DOHH2 (cell line): ENCODE data around the gene CDH5.

Source experiments
- H3F3A ChIP-seq: fragments of 200-600 bp; sonication (generic), shearing (Covaris generic); 2 replicates; pipeline ENCODE4 v1.6.0; 2016; ENCODE audit warnings: antibody characterized with exemption, mild to moderate bottlenecking; ENCODE audit not compliant: control insufficient read depth, insufficient read depth
- H3K27ac ChIP-seq: fragments of 200-600 bp; sonication (generic); 2 replicates; pipeline ENCODE4 v1.5.1; 2014; ENCODE audit warnings: low read depth, mild to moderate bottlenecking, low read length, moderate library complexity
- H3K27me3 ChIP-seq: fragments of 200-600 bp; sonication (generic); 2 replicates; pipeline ENCODE4 v1.6.1; 2014; ENCODE audit warnings: mild to moderate bottlenecking, low read length, mixed read lengths; ENCODE audit not compliant: control insufficient read depth
- H3K36me3 ChIP-seq: fragments of 200-600 bp; sonication (generic); 2 replicates; pipeline ENCODE4 v1.6.1; 2014; ENCODE audit warnings: mild to moderate bottlenecking, low read length, moderate library complexity, mixed read lengths; ENCODE audit not compliant: control insufficient read depth
- H3K4me1 ChIP-seq: fragments of 200-600 bp; sonication (generic); 2 replicates; pipeline ENCODE4 v1.6.1; 2014; ENCODE audit warnings: mild to moderate bottlenecking, low read length, mixed read lengths; ENCODE audit not compliant: control insufficient read depth
- H3K4me2 ChIP-seq: fragments of 200-600 bp; sonication (generic); 2 replicates; pipeline ENCODE4 v1.6.0; 2014; ENCODE audit warnings: mild to moderate bottlenecking, low read length, moderate library complexity
- H3K4me3 ChIP-seq: fragments of 200-600 bp; sonication (generic); 2 replicates; pipeline ENCODE4 v1.5.1; 2014; ENCODE audit warnings: mild to moderate bottlenecking, low read length, mixed read lengths
- H3K79me2 ChIP-seq: fragments of 200-600 bp; sonication (generic); 2 replicates; pipeline ENCODE4 v1.6.1; 2014; ENCODE audit warnings: mild to moderate bottlenecking, low read length, mixed read lengths; ENCODE audit not compliant: control insufficient read depth
- H3K9me2 ChIP-seq: fragments of 200-600 bp; sonication (generic); replicated peaks from 2 replicates; pipeline ENCODE4 v1.6.1; 2014; ENCODE audit warnings: mild to moderate bottlenecking, low read length, mixed read lengths; ENCODE audit not compliant: control insufficient read depth
- H3K9me3 ChIP-seq: fragments of 200-600 bp; sonication (generic); 2 replicates; pipeline ENCODE4 v1.6.1; 2014; ENCODE audit warnings: antibody characterized with exemption, low read length, mixed read lengths; ENCODE audit not compliant: control insufficient read depth, insufficient read depth
- H4K20me1 ChIP-seq: fragments of 200-600 bp; sonication (generic); 2 replicates; pipeline ENCODE4 v1.6.0; 2014; ENCODE audit warnings: low read depth, mild to moderate bottlenecking, antibody characterized with exemption, low read length, moderate library complexity; ENCODE audit not compliant: control insufficient read depth, insufficient read depth
- EZH2phosphoT487 ChIP-seq: fragments of 200-600 bp; sonication (generic); IDR thresholded peaks from 2 replicates; pipeline ENCODE4 v1.6.1; 2017; ENCODE audit warnings: borderline replicate concordance, mild to moderate bottlenecking, antibody characterized with exemption, low read length, moderate library complexity, mixed read lengths
- TF ChIP-seq, protein P1 (sequence below): fragments of 200-600 bp; sonication (generic); IDR thresholded peaks from one replicate; pipeline ENCODE4 v1.5.1; 2014; ENCODE audit warnings: antibody characterized with exemption, mild to moderate bottlenecking, low read depth, low read length; ENCODE audit not compliant: poor library complexity, severe bottlenecking

CDH5 gene

DNA sequence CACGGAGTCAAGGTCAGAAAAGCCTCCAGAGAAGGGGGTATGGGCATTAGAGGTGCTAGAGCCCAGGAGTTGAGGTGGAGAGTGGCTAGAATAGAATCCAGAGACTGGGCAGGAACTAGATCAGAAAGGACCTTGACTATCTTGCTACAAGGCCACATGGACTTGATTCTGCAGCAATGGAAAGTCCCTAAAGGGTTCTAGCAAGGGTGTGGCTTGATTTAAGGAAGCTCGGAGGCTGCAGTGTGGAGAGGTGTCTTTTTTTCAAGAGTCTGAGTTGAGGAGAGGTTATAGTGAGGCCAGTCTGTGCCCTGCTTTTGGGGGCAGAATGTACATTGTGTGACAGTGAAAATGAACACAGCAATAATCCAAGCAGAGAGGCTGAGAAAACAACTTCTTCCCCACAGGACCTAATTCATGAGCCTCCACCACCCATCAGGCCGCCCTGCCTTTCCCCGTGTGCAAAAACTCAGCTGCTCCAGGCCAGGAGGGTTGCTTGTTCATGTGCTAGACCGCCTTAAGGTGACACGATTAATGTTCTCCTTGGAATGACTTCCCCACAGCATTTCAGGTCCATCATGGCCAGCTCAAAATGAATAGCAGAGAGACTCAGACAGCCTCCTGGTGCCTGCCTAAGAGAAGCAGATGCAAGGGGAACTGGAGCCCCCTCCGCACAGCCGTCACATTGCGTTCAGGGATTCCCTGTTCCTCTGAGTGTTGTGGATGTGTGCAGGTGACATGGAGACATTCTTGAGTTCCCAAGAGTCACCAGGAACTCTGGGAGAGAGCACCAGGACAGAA is 51.9 kb downstream of the CDH5 start:
- TF ChIP-seq, protein P1, sequence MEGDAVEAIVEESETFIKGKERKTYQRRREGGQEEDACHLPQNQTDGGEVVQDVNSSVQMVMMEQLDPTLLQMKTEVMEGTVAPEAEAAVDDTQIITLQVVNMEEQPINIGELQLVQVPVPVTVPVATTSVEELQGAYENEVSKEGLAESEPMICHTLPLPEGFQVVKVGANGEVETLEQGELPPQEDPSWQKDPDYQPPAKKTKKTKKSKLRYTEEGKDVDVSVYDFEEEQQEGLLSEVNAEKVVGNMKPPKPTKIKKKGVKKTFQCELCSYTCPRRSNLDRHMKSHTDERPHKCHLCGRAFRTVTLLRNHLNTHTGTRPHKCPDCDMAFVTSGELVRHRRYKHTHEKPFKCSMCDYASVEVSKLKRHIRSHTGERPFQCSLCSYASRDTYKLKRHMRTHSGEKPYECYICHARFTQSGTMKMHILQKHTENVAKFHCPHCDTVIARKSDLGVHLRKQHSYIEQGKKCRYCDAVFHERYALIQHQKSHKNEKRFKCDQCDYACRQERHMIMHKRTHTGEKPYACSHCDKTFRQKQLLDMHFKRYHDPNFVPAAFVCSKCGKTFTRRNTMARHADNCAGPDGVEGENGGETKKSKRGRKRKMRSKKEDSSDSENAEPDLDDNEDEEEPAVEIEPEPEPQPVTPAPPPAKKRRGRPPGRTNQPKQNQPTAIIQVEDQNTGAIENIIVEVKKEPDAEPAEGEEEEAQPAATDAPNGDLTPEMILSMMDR, result no peak
- no peak for TF ChIP-seq EZH2phosphoT487
- Histone ChIP-seq H3K4me2 (no peak overlapping the region), H3K36me3 (no peaks in the 10 kb centered on the region), H4K20me1 (no peaks in the 10 kb centered on the region), H3K9me3 (no peaks in the 10 kb centered on the region), H3K4me3 (no peak overlapping the region), H3K27ac (no peak overlapping the region), H3F3A (no peaks in the 10 kb centered on the region), H3K27me3 (peaks cover 14% of the 10 kb centered on the region; the same call in 1 of the 2 replicates), H3K79me2 (no peaks in the 10 kb centered on the region), H3K4me1 (no peaks in the 10 kb centered on the region), H3K9me2 (no peaks in the 10 kb centered on the region)

DNA sequence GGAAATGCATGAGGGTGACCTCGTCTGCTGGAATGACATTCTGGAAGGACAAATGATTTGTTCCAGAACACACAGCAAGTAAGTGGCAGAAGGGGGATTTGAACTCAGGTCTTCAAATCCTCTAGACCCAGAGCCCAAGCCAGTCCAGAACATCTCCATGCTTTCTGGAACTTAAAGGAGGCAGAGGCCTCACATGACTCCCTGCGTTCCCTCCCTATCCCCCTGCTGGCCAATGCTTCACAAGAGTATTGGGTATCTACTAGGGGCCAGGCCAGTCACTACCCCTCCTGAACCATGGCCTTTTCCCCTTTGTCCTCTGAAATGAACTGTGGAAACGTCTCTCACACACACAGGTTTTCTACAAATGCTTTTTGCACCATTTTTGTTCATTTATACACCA is 53.0 kb downstream of the CDH5 start:
- Histone ChIP-seq H3K36me3 (no peaks in the 10 kb centered on the region), H3K4me2 (no peak overlapping the region), H3K9me2 (no peaks in the 10 kb centered on the region), H4K20me1 (no peaks in the 10 kb centered on the region), H3K79me2 (no peaks in the 10 kb centered on the region), H3K9me3 (no peaks in the 10 kb centered on the region), H3K27ac (no peak overlapping the region), H3K4me3 (no peak overlapping the region), H3F3A (no peaks in the 10 kb centered on the region), H3K27me3 (peaks cover 14% of the 10 kb centered on the region; the same call in 1 of the 2 replicates), H3K4me1 (no peaks in the 10 kb centered on the region)
- TF ChIP-seq, protein P1, result no peak
- no peak for TF ChIP-seq EZH2phosphoT487

DNA sequence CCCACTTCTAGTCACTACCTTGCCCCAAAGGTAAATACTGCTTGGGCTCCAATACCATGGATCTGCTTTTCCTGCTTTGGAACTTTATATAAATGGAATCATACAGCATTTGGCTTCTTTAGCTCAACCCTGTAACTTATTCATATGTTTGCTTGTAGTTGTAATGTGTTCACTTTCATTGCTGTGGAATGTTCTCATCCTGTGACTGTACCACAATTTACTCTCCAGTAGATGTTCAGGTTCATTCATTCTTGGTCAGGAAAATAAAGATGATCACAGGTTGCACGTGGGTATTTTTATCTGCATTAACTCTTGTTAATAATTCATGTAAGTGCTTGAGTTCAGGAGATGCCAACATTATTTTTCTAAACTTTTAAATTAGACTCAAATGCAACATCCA is 53.9 kb downstream of the CDH5 start:
- Histone ChIP-seq H3K9me3 (no peaks in the 10 kb centered on the region), H3K27ac (no peak overlapping the region), H3K79me2 (no peaks in the 10 kb centered on the region), H3K9me2 (no peaks in the 10 kb centered on the region), H3K4me1 (no peaks in the 10 kb centered on the region), H3K27me3 (0 out of 2 replicates have a peak, but pooled peaks cover 14% of the 10 kb centered on the region), H3F3A (no peaks in the 10 kb centered on the region), H4K20me1 (no peaks in the 10 kb centered on the region), H3K4me3 (no peak overlapping the region), H3K4me2 (no peak overlapping the region), H3K36me3 (no peaks in the 10 kb centered on the region)
- TF ChIP-seq, protein P1, result no peak
- TF ChIP-seq EZH2phosphoT487, result no peak
